NCI-H526 treated with DMSO at 0.1 percent for 48 hours (cell line): Measurements from ENCODE around the gene GABRG2.

Experiments
- DNase-seq: peaks from one replicate; lab custom pipeline; 2025; lab: John Stamatoyannopoulos, UW

The GABRG2 gene

GRCh38 chr5:162193012-162193411 lies 125.4 kb downstream of the GABRG2 start:
- DNase-seq: no peak

GRCh38 chr5:162196351-162196750 lies 128.8 kb downstream of the GABRG2 start:
- DNase-seq: no peak

GRCh38 chr5:162202285-162202880 lies 134.8 kb downstream of the GABRG2 start:
- DNase-seq: no peak
